WTC11 (cell line): Measurements from ENCODE around the gene AZU1. TPM values are rescaled to one million over a fixed set of nuclear protein-coding genes. Genes with fewer than 3 reads are reported as not detected.

Source experiments
- ATAC-seq: fragments of 200-7000 bp; cut with Tn5 transposase; 2 replicates; pipeline ENCODE4 v1.10.0; 2021; ENCODE audit warnings: mild to moderate bottlenecking, moderate library complexity
- CTCF ChIA-PET: fragments of 300-600 bp; sonication (Branson Sonifier 250); formaldehyde crosslinking; loops from one replicate; lab custom pipeline; 2021; ENCODE audit warnings: antibody characterized with exemption; lab: Charles Lee
- POLR2A ChIA-PET: fragments of 350-600 bp; sonication (Branson Sonifier 250); formaldehyde crosslinking; loops from one replicate; lab custom pipeline; 2021; ENCODE audit warnings: antibody characterized with exemption; lab: Charles Lee
- DNase-seq: peaks from one replicate; pipeline ENCODE4 v3.0.0; 2021; ENCODE audit warnings: low spot score
- H3K27ac Mint-ChIP-seq: 2 replicates; pipeline ENCODE4 v1.8.0; 2021; ENCODE audit warnings: mixed read lengths
- H3K27me3 Mint-ChIP-seq: 2 replicates; pipeline ENCODE4 v1.8.0; 2021; ENCODE audit warnings: low read depth, mild to moderate bottlenecking, moderate library complexity, mixed read lengths
- H3K36me3 Mint-ChIP-seq: 2 replicates; pipeline ENCODE4 v1.8.0; 2021; ENCODE audit warnings: mixed read lengths
- H3K4me1 Mint-ChIP-seq: 2 replicates; pipeline ENCODE4 v1.8.0; 2022; ENCODE audit warnings: mixed read lengths
- H3K4me3 Mint-ChIP-seq: 2 replicates; pipeline ENCODE4 v1.8.0; 2021; ENCODE audit warnings: mild to moderate bottlenecking, moderate library complexity, mixed read lengths
- H3K9me3 Mint-ChIP-seq: 2 replicates; pipeline ENCODE4 v1.8.0; 2021; ENCODE audit warnings: mixed read lengths
- ATF1 ChIP-seq: sonication (generic); formaldehyde crosslinking; IDR thresholded peaks from 2 replicates; pipeline ENCODE4 v1.8.1; 2023; ENCODE audit warnings: mild to moderate bottlenecking, moderate library complexity, missing genetic modification reagents
- CREB1 ChIP-seq: sonication (generic); formaldehyde crosslinking; IDR thresholded peaks from 2 replicates; pipeline ENCODE4 v1.8.0; 2023; ENCODE audit warnings: mild to moderate bottlenecking, missing genetic modification reagents
- CREM ChIP-seq: sonication (generic); formaldehyde crosslinking; IDR thresholded peaks from 2 replicates; pipeline ENCODE4 v1.8.1; 2022; ENCODE audit warnings: mild to moderate bottlenecking, missing genetic modification reagents, moderate library complexity
- ESRRA ChIP-seq: sonication (generic); formaldehyde crosslinking; IDR thresholded peaks from 2 replicates; pipeline ENCODE4 v1.8.1; 2022; ENCODE audit warnings: mild to moderate bottlenecking, missing genetic modification reagents, borderline replicate concordance
- ETV6 ChIP-seq: sonication (generic); formaldehyde crosslinking; IDR thresholded peaks from 2 replicates; pipeline ENCODE4 v1.8.1; 2022; ENCODE audit warnings: mild to moderate bottlenecking, missing genetic modification reagents
- FOXJ3 ChIP-seq: sonication (generic); formaldehyde crosslinking; IDR thresholded peaks from 2 replicates; pipeline ENCODE4 v1.9.0; 2021; ENCODE audit warnings: missing genetic modification reagents, mild to moderate bottlenecking, borderline replicate concordance
- FOXP1 ChIP-seq: sonication (generic); formaldehyde crosslinking; IDR thresholded peaks from 2 replicates; pipeline ENCODE4 v1.8.0; 2022; ENCODE audit warnings: missing genetic modification reagents, mild to moderate bottlenecking, moderate library complexity, borderline replicate concordance
- GABPB1 ChIP-seq: sonication (generic); formaldehyde crosslinking; IDR thresholded peaks from 2 replicates; pipeline ENCODE4 v1.8.1; 2023; ENCODE audit warnings: mild to moderate bottlenecking, missing genetic modification reagents
- JUN ChIP-seq: sonication (generic); formaldehyde crosslinking; IDR thresholded peaks from 2 replicates; pipeline ENCODE4 v1.8.0; 2023; ENCODE audit warnings: mild to moderate bottlenecking, missing genetic modification reagents
- NR3C1 ChIP-seq: sonication (generic); formaldehyde crosslinking; conservative IDR thresholded peaks from 2 replicates; pipeline ENCODE4 v1.8.1; 2023; ENCODE audit warnings: low read depth, mild to moderate bottlenecking, missing genetic modification reagents
- ZNF121 ChIP-seq: sonication (generic); formaldehyde crosslinking; IDR thresholded peaks from 2 replicates; pipeline ENCODE4 v1.8.0; 2023; ENCODE audit warnings: missing genetic modification reagents
- ZNF138 ChIP-seq: sonication (generic); formaldehyde crosslinking; conservative IDR thresholded peaks from 2 replicates; pipeline ENCODE4 v1.8.1; 2022; ENCODE audit warnings: mild to moderate bottlenecking, moderate library complexity, missing genetic modification reagents
- total RNA-seq: library from RNA; stranded (reverse); gene quantifications from 3 replicates; pipeline ENCODE4 v1.2.3, GENCODE V29; 2021
- TF ChIP-seq, protein P1 (sequence below): fragments of 250-450 bp; sonication (Bioruptor Pico); IDR thresholded peaks from 2 replicates; pipeline ENCODE4 v2.1.2; 2022; ENCODE audit warnings: mild to moderate bottlenecking, moderate library complexity
- TF ChIP-seq, protein P2 (sequence below): fragments of 250-450 bp; sonication (Bioruptor Pico); conservative IDR thresholded peaks from 2 replicates; pipeline ENCODE4 v1.9.0; 2021; ENCODE audit warnings: mild to moderate bottlenecking
- TF ChIP-seq, protein P3 (sequence below): sonication (generic); formaldehyde crosslinking; IDR thresholded peaks from 2 replicates; pipeline ENCODE4 v1.8.1; 2022; ENCODE audit warnings: low read depth, mild to moderate bottlenecking, moderate library complexity, missing genetic modification reagents, borderline replicate concordance
- TF ChIP-seq, protein P4 (sequence below): sonication (generic); formaldehyde crosslinking; IDR thresholded peaks from 2 replicates; pipeline ENCODE4 v1.8.1; 2023; ENCODE audit warnings: mild to moderate bottlenecking, missing genetic modification reagents
- TF ChIP-seq, protein P5 (sequence below): sonication (generic); formaldehyde crosslinking; IDR thresholded peaks from 2 replicates; pipeline ENCODE4 v1.8.1; 2022; ENCODE audit warnings: mild to moderate bottlenecking, moderate library complexity, missing genetic modification reagents
- TF ChIP-seq, protein P6 (sequence below): fragments of 200-600 bp; IDR thresholded peaks from 2 replicates; pipeline ENCODE4 v1.8.0; 2022; ENCODE audit warnings: antibody characterized with exemption
- TF ChIP-seq, protein P7 (sequence below): fragments of 250-450 bp; sonication (Bioruptor Pico); IDR thresholded peaks from 2 replicates; pipeline ENCODE4 v1.9.0; 2021; ENCODE audit warnings: mild to moderate bottlenecking

Gene AZU1
- total RNA-seq, 1 experiment from 2014 or later: 1.2 TPM

DNA sequence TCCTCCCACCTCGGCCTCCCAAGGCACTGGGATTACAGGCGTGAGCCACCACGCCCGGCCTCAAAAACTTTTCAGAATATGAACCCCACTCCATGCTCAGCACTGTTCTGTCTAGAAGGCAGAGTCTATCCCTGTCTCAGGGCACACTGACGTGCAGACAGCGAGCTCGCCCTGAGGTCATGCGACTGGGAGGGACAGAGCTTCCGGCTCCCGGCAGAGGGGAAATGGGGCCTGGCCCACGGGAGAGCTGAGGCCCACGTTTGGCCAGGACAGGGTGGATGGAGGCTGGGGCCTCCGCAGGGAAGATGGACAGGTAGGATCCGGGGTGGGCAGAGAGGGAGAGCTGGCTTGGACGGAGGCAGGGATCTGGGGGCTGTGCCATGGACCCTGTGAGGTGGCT lies 2.8 kb upstream of the AZU1 start:
- CTCF ChIA-PET: no interaction called here
- POLR2A ChIA-PET: interaction anchor here (1.2 kb wide), 1 partner anchor 11 kb away, joined by 4 read pairs; no protein-coding TSS in a partner anchor
- Mint-ChIP-seq H3K4me3 (no peak overlapping the region), H3K4me1 (peaks cover 7% of the 10 kb centered on the region)
- ATAC-seq: no peak
- no peak for TF ChIP-seq JUN (CRISPR knock-in tag)
- TF ChIP-seq, all 79 proteins: peak for 0
- Mint-ChIP-seq H3K9me3 (no peaks in the 10 kb centered on the region), H3K27me3 (no peaks in the 10 kb centered on the region), H3K36me3 (no peaks in the 10 kb centered on the region), H3K27ac (no peak overlapping the region)
- DNase-seq: no peak

DNA sequence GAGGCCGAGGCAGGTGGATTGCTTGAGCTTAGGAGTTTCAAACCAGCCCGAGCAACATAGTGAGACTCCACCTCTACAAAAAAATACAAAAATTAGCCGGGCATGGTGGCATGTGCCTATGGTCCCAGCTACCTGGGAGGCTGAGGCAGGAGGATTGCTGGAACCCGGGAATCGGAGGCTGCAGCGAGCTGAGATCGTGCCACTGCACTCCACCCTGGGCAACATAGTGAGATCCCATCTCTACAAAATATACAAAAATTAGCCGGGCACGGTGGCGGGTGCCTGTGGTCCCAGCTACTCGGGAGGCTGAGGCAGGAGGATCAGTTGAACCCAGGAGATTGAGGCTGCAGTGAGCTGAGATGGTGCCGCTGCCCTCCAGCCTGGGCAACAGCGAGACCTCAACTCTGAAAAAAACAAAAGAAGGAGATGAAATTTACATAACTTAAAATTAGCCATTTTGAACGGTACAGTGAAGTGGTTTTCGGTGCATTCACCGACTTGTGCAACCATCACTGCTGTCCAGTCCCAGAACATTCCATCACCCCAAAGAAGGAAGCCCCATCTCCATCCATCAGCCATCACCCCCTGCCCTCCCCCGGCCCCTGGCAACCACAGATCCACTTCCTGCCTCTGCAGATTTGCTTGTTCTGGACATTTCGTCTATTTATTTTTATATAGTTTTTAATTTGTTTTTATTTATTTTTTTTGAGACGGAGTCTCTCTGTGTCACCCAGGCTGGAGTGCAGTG lies 1.6 kb upstream of the AZU1 start:
- Mint-ChIP-seq H3K27me3 (no peaks in the 10 kb centered on the region), H3K27ac (no peak overlapping the region), H3K4me1 (peaks cover 7% of the 10 kb centered on the region), H3K4me3 (no peak overlapping the region), H3K36me3 (no peaks in the 10 kb centered on the region), H3K9me3 (no peaks in the 10 kb centered on the region)
- ChIA-PET CTCF (no interaction called here), POLR2A (no interaction called here)
- no peak for ATAC-seq
- no peak for TF ChIP-seq ESRRA
- no peak for TF ChIP-seq ZNF138 (CRISPR knock-in tag)
- TF ChIP-seq, protein P1, sequence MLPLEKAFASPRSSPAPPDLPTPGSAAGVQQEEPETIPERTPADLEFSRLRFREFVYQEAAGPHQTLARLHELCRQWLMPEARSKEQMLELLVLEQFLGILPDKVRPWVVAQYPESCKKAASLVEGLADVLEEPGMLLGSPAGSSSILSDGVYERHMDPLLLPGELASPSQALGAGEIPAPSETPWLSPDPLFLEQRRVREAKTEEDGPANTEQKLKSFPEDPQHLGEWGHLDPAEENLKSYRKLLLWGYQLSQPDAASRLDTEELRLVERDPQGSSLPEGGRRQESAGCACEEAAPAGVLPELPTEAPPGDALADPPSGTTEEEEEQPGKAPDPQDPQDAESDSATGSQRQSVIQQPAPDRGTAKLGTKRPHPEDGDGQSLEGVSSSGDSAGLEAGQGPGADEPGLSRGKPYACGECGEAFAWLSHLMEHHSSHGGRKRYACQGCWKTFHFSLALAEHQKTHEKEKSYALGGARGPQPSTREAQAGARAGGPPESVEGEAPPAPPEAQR (CRISPR knock-in tag): no peak
- TF ChIP-seq, protein P2, sequence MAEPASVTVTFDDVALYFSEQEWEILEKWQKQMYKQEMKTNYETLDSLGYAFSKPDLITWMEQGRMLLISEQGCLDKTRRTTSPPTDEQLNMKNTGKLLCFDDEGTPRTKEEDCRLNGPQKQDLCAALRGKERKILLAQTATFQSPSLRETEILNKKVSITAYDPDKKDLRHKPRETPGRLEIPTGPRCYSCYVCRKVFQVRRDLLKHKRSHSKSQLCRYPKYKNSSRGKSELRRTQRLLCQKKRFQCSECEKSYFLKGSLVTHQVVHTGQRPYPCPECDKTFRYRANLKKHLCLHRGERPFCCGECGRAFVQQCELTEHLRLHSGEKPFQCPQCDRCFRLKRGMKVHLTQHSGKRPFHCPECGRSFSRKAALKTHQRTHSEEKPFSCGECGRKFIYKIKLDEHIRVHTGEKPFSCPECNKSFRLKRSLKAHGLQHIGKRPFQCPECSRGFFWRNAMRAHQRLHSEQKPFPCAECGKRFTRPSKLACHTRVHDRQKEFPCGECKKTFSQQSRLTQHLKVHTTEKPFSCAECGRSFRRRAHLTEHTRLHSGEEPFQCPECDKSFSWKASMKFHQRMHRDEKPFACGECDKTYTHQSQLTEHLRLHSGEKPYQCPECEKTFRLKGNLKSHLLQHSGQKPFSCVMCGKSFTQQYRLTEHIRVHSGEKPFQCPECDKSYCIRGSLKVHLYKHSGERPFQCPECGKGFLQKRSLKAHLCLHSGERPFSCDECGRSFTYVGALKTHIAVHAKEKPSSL (CRISPR knock-in tag): no peak
- no peak for TF ChIP-seq ATF1
- peak; percentile 57; the same call in 1 of the 2 replicates for TF ChIP-seq ZNF121 (CRISPR knock-in tag)
- TF ChIP-seq, protein P3, sequence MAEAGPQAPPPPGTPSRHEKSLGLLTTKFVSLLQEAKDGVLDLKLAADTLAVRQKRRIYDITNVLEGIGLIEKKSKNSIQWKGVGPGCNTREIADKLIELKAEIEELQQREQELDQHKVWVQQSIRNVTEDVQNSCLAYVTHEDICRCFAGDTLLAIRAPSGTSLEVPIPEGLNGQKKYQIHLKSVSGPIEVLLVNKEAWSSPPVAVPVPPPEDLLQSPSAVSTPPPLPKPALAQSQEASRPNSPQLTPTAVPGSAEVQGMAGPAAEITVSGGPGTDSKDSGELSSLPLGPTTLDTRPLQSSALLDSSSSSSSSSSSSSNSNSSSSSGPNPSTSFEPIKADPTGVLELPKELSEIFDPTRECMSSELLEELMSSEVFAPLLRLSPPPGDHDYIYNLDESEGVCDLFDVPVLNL (CRISPR knock-in tag): no peak
- TF ChIP-seq ETV6: no peak
- DNase-seq: no peak

DNA sequence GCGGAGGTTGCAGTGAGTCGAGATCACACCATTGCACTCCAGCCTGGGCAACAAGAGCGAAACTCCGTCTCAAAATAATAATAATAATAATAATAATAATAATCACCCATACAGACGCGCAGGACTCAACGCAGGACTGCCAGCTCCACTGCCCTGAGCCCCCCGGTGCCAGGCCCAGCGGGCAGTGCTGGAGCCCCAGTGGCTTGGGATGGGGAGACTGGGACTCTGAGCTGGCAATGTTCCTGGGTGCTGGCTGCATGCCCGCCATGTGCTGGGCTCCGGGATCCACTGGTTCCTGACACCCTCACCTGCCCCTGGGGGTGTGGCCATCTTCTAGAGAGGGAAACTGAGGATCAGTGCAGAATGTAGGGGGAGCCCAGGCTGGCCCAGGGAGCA lies 325 bp upstream of the AZU1 start:
- DNase-seq (no peak), ATAC-seq (no peak)
- CTCF ChIA-PET: no interaction called here
- Mint-ChIP-seq H3K4me1 (peaks cover 7% of the 10 kb centered on the region), H3K9me3 (no peaks in the 10 kb centered on the region), H3K4me3 (no peak overlapping the region), H3K27me3 (no peaks in the 10 kb centered on the region), H3K36me3 (no peaks in the 10 kb centered on the region), H3K27ac (no peak overlapping the region)
- POLR2A ChIA-PET: no interaction called here
- TF ChIP-seq ESRRA: no peak
- TF ChIP-seq ZNF121 (CRISPR knock-in tag): no peak
- no peak for TF ChIP-seq ZNF138 (CRISPR knock-in tag)
- TF ChIP-seq FOXJ3 (CRISPR knock-in tag): no peak
- TF ChIP-seq CREM (CRISPR knock-in tag): no peak
- TF ChIP-seq, protein P4, sequence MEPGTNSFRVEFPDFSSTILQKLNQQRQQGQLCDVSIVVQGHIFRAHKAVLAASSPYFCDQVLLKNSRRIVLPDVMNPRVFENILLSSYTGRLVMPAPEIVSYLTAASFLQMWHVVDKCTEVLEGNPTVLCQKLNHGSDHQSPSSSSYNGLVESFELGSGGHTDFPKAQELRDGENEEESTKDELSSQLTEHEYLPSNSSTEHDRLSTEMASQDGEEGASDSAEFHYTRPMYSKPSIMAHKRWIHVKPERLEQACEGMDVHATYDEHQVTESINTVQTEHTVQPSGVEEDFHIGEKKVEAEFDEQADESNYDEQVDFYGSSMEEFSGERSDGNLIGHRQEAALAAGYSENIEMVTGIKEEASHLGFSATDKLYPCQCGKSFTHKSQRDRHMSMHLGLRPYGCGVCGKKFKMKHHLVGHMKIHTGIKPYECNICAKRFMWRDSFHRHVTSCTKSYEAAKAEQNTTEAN (CRISPR knock-in tag): no peak
- no peak for TF ChIP-seq GABPB1 (CRISPR knock-in tag)
- TF ChIP-seq FOXP1 (CRISPR knock-in tag): no peak
- TF ChIP-seq, protein P5, sequence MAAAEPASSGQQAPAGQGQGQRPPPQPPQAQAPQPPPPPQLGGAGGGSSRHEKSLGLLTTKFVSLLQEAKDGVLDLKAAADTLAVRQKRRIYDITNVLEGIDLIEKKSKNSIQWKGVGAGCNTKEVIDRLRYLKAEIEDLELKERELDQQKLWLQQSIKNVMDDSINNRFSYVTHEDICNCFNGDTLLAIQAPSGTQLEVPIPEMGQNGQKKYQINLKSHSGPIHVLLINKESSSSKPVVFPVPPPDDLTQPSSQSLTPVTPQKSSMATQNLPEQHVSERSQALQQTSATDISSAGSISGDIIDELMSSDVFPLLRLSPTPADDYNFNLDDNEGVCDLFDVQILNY (CRISPR knock-in tag): no peak
- TF ChIP-seq, protein P6, sequence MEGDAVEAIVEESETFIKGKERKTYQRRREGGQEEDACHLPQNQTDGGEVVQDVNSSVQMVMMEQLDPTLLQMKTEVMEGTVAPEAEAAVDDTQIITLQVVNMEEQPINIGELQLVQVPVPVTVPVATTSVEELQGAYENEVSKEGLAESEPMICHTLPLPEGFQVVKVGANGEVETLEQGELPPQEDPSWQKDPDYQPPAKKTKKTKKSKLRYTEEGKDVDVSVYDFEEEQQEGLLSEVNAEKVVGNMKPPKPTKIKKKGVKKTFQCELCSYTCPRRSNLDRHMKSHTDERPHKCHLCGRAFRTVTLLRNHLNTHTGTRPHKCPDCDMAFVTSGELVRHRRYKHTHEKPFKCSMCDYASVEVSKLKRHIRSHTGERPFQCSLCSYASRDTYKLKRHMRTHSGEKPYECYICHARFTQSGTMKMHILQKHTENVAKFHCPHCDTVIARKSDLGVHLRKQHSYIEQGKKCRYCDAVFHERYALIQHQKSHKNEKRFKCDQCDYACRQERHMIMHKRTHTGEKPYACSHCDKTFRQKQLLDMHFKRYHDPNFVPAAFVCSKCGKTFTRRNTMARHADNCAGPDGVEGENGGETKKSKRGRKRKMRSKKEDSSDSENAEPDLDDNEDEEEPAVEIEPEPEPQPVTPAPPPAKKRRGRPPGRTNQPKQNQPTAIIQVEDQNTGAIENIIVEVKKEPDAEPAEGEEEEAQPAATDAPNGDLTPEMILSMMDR: no peak
- TF ChIP-seq NR3C1: no peak
- no peak for TF ChIP-seq CREB1
- TF ChIP-seq, protein P7, sequence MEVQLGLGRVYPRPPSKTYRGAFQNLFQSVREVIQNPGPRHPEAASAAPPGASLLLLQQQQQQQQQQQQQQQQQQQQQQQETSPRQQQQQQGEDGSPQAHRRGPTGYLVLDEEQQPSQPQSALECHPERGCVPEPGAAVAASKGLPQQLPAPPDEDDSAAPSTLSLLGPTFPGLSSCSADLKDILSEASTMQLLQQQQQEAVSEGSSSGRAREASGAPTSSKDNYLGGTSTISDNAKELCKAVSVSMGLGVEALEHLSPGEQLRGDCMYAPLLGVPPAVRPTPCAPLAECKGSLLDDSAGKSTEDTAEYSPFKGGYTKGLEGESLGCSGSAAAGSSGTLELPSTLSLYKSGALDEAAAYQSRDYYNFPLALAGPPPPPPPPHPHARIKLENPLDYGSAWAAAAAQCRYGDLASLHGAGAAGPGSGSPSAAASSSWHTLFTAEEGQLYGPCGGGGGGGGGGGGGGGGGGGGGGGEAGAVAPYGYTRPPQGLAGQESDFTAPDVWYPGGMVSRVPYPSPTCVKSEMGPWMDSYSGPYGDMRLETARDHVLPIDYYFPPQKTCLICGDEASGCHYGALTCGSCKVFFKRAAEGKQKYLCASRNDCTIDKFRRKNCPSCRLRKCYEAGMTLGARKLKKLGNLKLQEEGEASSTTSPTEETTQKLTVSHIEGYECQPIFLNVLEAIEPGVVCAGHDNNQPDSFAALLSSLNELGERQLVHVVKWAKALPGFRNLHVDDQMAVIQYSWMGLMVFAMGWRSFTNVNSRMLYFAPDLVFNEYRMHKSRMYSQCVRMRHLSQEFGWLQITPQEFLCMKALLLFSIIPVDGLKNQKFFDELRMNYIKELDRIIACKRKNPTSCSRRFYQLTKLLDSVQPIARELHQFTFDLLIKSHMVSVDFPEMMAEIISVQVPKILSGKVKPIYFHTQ: no peak
